K562 (cell line): ENCODE results near the gene PNPLA1. TPM values are rescaled to one million over a fixed set of nuclear protein-coding genes. Genes with fewer than 3 reads are reported as not detected.

Source experiments
- CBX3 ChIP-seq, 2 experiments: IDR thresholded peaks; 1 replicate in 1 of 2; 2 replicates in 1 of 2; pipeline ENCODE4 v1.6.1; 2012; ENCODE audit warnings: inconsistent platforms in 2 of 2, low read length in 2 of 2, borderline replicate concordance in 1 of 2, control low read depth in 1 of 2
- GATA2 ChIP-seq: sonication (generic); formaldehyde crosslinking; IDR thresholded peaks from 2 replicates; pipeline ENCODE4 v1.4.0; 2020; ENCODE audit warnings: mild to moderate bottlenecking, missing genetic modification reagents
- HDGF ChIP-seq: fragments of 450-650 bp; IDR thresholded peaks from 2 replicates; pipeline ENCODE4 v1.6.1; 2016
- HIVEP1 ChIP-seq: fragments of 250-450 bp; sonication (Bioruptor Pico); IDR thresholded peaks from 2 replicates; pipeline ENCODE4 v1.4.0; 2020; ENCODE audit warnings: mild to moderate bottlenecking
- HNRNPL ChIP-seq: fragments of 200-400 bp; formaldehyde crosslinking; IDR thresholded peaks from 2 replicates; pipeline ENCODE4 v1.6.1; 2017; ENCODE audit warnings: low read depth, mild to moderate bottlenecking, low read length
- KDM2B ChIP-seq: fragments of 250-450 bp; sonication (Bioruptor Pico); IDR thresholded peaks from 2 replicates; pipeline ENCODE4 v1.8.0; 2021; ENCODE audit warnings: mild to moderate bottlenecking, moderate library complexity
- MAFK ChIP-seq: IDR thresholded peaks from 2 replicates; pipeline ENCODE4 v1.6.1; 2011; ENCODE audit warnings: low read length, improper control_type of control experiment
- NR1H2 ChIP-seq: sonication (generic); formaldehyde crosslinking; IDR thresholded peaks from 2 replicates; pipeline ENCODE4 v1.4.0; 2020; ENCODE audit warnings: mild to moderate bottlenecking, missing genetic modification reagents
- PATZ1 ChIP-seq: fragments of 250-450 bp; sonication (Bioruptor Pico); IDR thresholded peaks from 2 replicates; pipeline ENCODE4 v1.5.0; 2020; ENCODE audit warnings: mild to moderate bottlenecking, borderline replicate concordance
- PHF20 ChIP-seq: fragments of 450-650 bp; IDR thresholded peaks from 2 replicates; pipeline ENCODE4 v1.6.1; 2018; ENCODE audit not compliant: partially characterized antibody
- POLR2A ChIP-seq: fragments of 450-650 bp; conservative IDR thresholded peaks from 2 replicates; pipeline ENCODE4 v1.6.1; 2016
- PPARD ChIP-seq: fragments of 250-450 bp; sonication (Bioruptor Pico); IDR thresholded peaks from 2 replicates; pipeline ENCODE4 v1.8.0; 2022; ENCODE audit warnings: inconsistent platforms, mild to moderate bottlenecking, moderate library complexity
- PTBP1 ChIP-seq: fragments of 200-400 bp; formaldehyde crosslinking; IDR thresholded peaks from 2 replicates; pipeline ENCODE4 v1.6.1; 2017; ENCODE audit warnings: low read depth, low read length
- RBFOX2 ChIP-seq: fragments of 200-400 bp; formaldehyde crosslinking; IDR thresholded peaks from 2 replicates; pipeline ENCODE4 v1.6.1; 2017; ENCODE audit warnings: low read depth, mild to moderate bottlenecking, low read length, moderate library complexity
- SMARCC2 ChIP-seq: fragments of 450-650 bp; IDR thresholded peaks from 2 replicates; pipeline ENCODE4 v1.6.1; 2017; ENCODE audit warnings: antibody characterized with exemption, moderate library complexity, mild to moderate bottlenecking, low read depth
- ZFP36 ChIP-seq: fragments of 150-350 bp; IDR thresholded peaks from 2 replicates; pipeline ENCODE4 v1.6.1; 2018; ENCODE audit warnings: low read length, low read depth; ENCODE audit not compliant: partially characterized antibody
- ZFX ChIP-seq: sonication (generic); formaldehyde crosslinking; IDR thresholded peaks from 2 replicates; pipeline ENCODE4 v1.8.0; 2022; ENCODE audit warnings: mild to moderate bottlenecking, missing genetic modification reagents, moderate library complexity
- ZNF217 ChIP-seq: sonication (generic); formaldehyde crosslinking; IDR thresholded peaks from 2 replicates; pipeline ENCODE4 v1.8.0; 2022; ENCODE audit warnings: mild to moderate bottlenecking, missing genetic modification reagents
- ZSCAN32 ChIP-seq: fragments of 450-650 bp; formaldehyde crosslinking; IDR thresholded peaks from 2 replicates; pipeline ENCODE4 v1.4.0; 2020; ENCODE audit warnings: mild to moderate bottlenecking, moderate library complexity
- polyA plus RNA-seq, 8 experiments: library from polyadenylated mRNA; depleted of rRNA in 4 of 8; stranded (reverse) in 5 of 8; unstranded in 3 of 8; fragments of >200 nt; fragmentation: Nextera tagmentation in 2 of 8; fragmentation: Illumina TruSeq in 1 of 8; extraction: Ambion mirVana in 2 of 8; extraction: Trizol in 1 of 8; gene quantifications; 2 replicates each; pipeline versions ENCODE4 v1.2.1 to v1.2.3, GENCODE V29; 2011 to 2014; ENCODE audit warnings: inconsistent platforms in 1 of 8, missing spikeins in 1 of 8
- total RNA-seq, 7 experiments: library from RNA; depleted of rRNA in 6 of 7; stranded (reverse); fragments of >200 nt in 6 of 7; fragmentation: Illumina TruSeq in 2 of 7; extraction: Trizol in 2 of 7; gene quantifications; 2 replicates each; pipeline versions ENCODE4 v1.2.1 to v1.2.3, GENCODE V29; 2011 to 2021; ENCODE audit warnings: low replicate concordance in 1 of 7
- TF ChIP-seq, protein P1 (sequence below): fragments of 450-650 bp; formaldehyde crosslinking; IDR thresholded peaks from 2 replicates; pipeline ENCODE4 v1.4.0; 2020; ENCODE audit warnings: mild to moderate bottlenecking
- TF ChIP-seq, protein P2 (sequence below): sonication (generic); formaldehyde crosslinking; IDR thresholded peaks from 2 replicates; pipeline ENCODE4 v1.8.1; 2023; ENCODE audit warnings: mild to moderate bottlenecking, missing genetic modification reagents, moderate library complexity
- TF ChIP-seq, protein P3 (sequence below): fragments of 450-650 bp; IDR thresholded peaks from 2 replicates; pipeline ENCODE4 v1.6.1; 2017; ENCODE audit warnings: antibody characterized with exemption
- TF ChIP-seq, protein P4 (sequence below): sonication (generic); formaldehyde crosslinking; IDR thresholded peaks from 2 replicates; pipeline ENCODE4 v1.8.1; 2023; ENCODE audit warnings: mild to moderate bottlenecking, missing genetic modification reagents

The PNPLA1 gene
- total and polyA plus RNA-seq, 9 of the 15 experiments (the other 6 are each of a cell fraction or from before 2014, with no cell fraction given) = 0.04 to 0.27 (median 0.13) TPM; not detected in 2

DNA sequence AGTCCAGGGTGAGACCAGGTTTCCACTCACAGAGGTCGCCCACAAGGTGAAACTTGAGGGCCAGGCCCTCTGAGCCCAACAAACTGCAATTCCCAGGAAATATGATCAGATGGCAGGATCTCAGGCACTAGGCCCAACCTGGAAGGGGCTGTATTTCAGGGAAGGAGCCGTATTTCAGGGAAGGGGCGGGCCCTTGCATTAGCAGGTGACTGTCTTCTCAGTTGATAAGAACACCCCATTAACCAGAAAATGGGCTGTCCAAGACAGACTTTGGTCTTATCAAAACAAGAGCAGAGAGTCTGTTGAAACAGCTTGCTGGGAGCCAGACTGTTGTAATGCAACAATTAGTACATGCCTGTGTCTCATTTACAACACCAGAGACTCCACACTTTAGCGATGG lies 77.8 kb downstream of the PNPLA1 start (continued):
- TF ChIP-seq, protein P1, sequence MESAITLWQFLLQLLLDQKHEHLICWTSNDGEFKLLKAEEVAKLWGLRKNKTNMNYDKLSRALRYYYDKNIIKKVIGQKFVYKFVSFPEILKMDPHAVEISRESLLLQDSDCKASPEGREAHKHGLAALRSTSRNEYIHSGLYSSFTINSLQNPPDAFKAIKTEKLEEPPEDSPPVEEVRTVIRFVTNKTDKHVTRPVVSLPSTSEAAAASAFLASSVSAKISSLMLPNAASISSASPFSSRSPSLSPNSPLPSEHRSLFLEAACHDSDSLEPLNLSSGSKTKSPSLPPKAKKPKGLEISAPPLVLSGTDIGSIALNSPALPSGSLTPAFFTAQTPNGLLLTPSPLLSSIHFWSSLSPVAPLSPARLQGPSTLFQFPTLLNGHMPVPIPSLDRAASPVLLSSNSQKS (CRISPR knock-in tag) = no peak
- no peak for TF ChIP-seq PTBP1
- TF ChIP-seq RBFOX2 = no peak
- TF ChIP-seq PATZ1 (CRISPR knock-in tag) = no peak
- TF ChIP-seq MAFK = no peak
- no peak for TF ChIP-seq ZSCAN32 (CRISPR knock-in tag)
- TF ChIP-seq, protein P2, sequence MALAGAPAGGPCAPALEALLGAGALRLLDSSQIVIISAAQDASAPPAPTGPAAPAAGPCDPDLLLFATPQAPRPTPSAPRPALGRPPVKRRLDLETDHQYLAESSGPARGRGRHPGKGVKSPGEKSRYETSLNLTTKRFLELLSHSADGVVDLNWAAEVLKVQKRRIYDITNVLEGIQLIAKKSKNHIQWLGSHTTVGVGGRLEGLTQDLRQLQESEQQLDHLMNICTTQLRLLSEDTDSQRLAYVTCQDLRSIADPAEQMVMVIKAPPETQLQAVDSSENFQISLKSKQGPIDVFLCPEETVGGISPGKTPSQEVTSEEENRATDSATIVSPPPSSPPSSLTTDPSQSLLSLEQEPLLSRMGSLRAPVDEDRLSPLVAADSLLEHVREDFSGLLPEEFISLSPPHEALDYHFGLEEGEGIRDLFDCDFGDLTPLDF (CRISPR knock-in tag) = peak; percentile 59; the same call in 1 of the 2 replicates
- no peak for TF ChIP-seq PHF20
- no peak for TF ChIP-seq HDGF
- TF ChIP-seq ZFP36 = no peak
- peak; percentile 31; the same call in 1 of the 2 replicates for TF ChIP-seq GATA2 (CRISPR knock-in tag)
- TF ChIP-seq ZFX = peak; percentile 71
- no peak for TF ChIP-seq ZNF217
- TF ChIP-seq HIVEP1 (CRISPR knock-in tag) = no peak
- TF ChIP-seq, protein P3, sequence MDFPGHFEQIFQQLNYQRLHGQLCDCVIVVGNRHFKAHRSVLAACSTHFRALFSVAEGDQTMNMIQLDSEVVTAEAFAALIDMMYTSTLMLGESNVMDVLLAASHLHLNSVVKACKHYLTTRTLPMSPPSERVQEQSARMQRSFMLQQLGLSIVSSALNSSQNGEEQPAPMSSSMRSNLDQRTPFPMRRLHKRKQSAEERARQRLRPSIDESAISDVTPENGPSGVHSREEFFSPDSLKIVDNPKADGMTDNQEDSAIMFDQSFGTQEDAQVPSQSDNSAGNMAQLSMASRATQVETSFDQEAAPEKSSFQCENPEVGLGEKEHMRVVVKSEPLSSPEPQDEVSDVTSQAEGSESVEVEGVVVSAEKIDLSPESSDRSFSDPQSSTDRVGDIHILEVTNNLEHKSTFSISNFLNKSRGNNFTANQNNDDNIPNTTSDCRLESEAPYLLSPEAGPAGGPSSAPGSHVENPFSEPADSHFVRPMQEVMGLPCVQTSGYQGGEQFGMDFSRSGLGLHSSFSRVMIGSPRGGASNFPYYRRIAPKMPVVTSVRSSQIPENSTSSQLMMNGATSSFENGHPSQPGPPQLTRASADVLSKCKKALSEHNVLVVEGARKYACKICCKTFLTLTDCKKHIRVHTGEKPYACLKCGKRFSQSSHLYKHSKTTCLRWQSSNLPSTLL = no peak
- no peak for TF ChIP-seq POLR2A
- TF ChIP-seq KDM2B = no peak
- no peak for TF ChIP-seq PPARD (CRISPR knock-in tag)
- TF ChIP-seq CBX3 (IDR thresholded peaks at IDR 0.05; ENCODE audit: borderline replicate concordance in 1 of 2, low read length in 2 of 2) = no peak; a peak in 1 of 3 replicates
- TF ChIP-seq, protein P4, sequence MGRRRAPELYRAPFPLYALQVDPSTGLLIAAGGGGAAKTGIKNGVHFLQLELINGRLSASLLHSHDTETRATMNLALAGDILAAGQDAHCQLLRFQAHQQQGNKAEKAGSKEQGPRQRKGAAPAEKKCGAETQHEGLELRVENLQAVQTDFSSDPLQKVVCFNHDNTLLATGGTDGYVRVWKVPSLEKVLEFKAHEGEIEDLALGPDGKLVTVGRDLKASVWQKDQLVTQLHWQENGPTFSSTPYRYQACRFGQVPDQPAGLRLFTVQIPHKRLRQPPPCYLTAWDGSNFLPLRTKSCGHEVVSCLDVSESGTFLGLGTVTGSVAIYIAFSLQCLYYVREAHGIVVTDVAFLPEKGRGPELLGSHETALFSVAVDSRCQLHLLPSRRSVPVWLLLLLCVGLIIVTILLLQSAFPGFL (CRISPR knock-in tag) = no peak
- no peak for TF ChIP-seq NR1H2 (CRISPR knock-in tag)
- TF ChIP-seq SMARCC2 = peak; percentile 63; the same call in 1 of the 2 replicates
- TF ChIP-seq HNRNPL = no peak
